ENCODE measurements around the gene ABCC4.

DNA sequence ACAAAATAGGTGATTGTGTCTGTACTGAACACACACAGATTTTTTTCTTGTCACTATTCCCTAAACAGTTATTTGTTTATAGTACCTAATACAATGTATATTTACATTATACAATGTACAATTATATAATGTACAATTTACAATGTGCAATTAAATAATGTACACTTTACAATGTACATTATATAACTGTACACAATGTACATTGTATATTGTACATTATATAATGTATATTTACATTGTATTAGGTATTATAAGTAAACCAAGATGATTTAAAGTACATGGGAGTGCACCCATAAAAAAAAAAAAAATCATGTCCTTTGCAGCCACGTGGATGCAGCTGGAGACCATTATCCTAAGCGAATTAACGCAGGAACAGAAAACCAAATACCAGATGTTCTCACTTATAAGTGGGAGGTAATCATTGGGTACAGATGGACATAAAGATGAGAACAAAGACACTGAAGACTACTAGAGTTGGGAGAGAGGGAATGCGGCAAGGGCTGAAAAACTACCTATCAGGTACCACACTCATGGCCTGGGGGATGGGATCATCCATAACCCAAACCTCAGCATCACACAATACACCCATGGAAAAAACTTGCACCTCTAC lies 68.1 kb downstream of the ABCC4 start:
- TF ChIP-seq, protein P1, sequence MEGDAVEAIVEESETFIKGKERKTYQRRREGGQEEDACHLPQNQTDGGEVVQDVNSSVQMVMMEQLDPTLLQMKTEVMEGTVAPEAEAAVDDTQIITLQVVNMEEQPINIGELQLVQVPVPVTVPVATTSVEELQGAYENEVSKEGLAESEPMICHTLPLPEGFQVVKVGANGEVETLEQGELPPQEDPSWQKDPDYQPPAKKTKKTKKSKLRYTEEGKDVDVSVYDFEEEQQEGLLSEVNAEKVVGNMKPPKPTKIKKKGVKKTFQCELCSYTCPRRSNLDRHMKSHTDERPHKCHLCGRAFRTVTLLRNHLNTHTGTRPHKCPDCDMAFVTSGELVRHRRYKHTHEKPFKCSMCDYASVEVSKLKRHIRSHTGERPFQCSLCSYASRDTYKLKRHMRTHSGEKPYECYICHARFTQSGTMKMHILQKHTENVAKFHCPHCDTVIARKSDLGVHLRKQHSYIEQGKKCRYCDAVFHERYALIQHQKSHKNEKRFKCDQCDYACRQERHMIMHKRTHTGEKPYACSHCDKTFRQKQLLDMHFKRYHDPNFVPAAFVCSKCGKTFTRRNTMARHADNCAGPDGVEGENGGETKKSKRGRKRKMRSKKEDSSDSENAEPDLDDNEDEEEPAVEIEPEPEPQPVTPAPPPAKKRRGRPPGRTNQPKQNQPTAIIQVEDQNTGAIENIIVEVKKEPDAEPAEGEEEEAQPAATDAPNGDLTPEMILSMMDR (IDR thresholded peaks at IDR 0.05): no peak
- TF ChIP-seq POLR2A (IDR thresholded peaks at IDR 0.05): no peak
